Activated naive CD8-positive, alpha-beta T cell treated with anti-CD3 and anti-CD28 coated beads, Interleukin-2, amount 50 U/mL, for 24 hours (primary cell): Measurements from ENCODE around the gene GRAMD1B.

ENCODE experiments used
- ATAC-seq: fragments of 150-1000 bp; cut with Tn5 transposase; one replicate; pipeline ENCODE4 v1.10.0; 2021
- DNase-seq: peaks from one replicate; pipeline ENCODE4 v3.0.0; 2021
- H3K27ac Mint-ChIP-seq: one replicate; pipeline ENCODE4 v1.8.0; 2021; ENCODE audit warnings: mild to moderate bottlenecking, mixed read lengths
- H3K27me3 Mint-ChIP-seq: one replicate; pipeline ENCODE4 v1.8.0; 2021; ENCODE audit warnings: mixed read lengths
- H3K36me3 Mint-ChIP-seq: one replicate; pipeline ENCODE4 v1.8.0; 2021; ENCODE audit warnings: low read depth, mixed read lengths
- H3K4me1 Mint-ChIP-seq: one replicate; pipeline ENCODE4 v1.8.0; 2021; ENCODE audit warnings: mixed read lengths
- H3K4me3 Mint-ChIP-seq: one replicate; pipeline ENCODE4 v1.8.0; 2021; ENCODE audit warnings: mild to moderate bottlenecking, moderate library complexity, mixed read lengths
- H3K9me3 Mint-ChIP-seq: one replicate; pipeline ENCODE4 v1.8.0; 2021; ENCODE audit warnings: mixed read lengths

The GRAMD1B gene

GRCh38 chr11:123608945-123609344 lies 178.9 kb downstream of the GRAMD1B start:
- no peak for DNase-seq
- ATAC-seq, result no peak
- H3K27ac Mint-ChIP-seq, result no peak overlapping the region
- no peaks in the 10 kb centered on the region for H3K4me1 Mint-ChIP-seq
- H3K9me3 Mint-ChIP-seq, result no peaks in the 10 kb centered on the region
- H3K4me3 Mint-ChIP-seq, result no peak overlapping the region
- peaks cover 3% of the 10 kb centered on the region for H3K36me3 Mint-ChIP-seq
- no peaks in the 10 kb centered on the region for H3K27me3 Mint-ChIP-seq

GRCh38 chr11:123611698-123612097 lies 181.6 kb downstream of the GRAMD1B start:
- Mint-ChIP-seq H3K27me3 (no peaks in the 10 kb centered on the region), H3K36me3 (peaks cover 2% of the 10 kb centered on the region), H3K9me3 (no peaks in the 10 kb centered on the region), H3K27ac (no peak overlapping the region), H3K4me3 (no peak overlapping the region), H3K4me1 (no peaks in the 10 kb centered on the region)
- DNase-seq (no peak), ATAC-seq (no peak)

GRCh38 chr11:123616505-123617198 lies 186.6 kb downstream of the GRAMD1B start:
- no peaks in the 10 kb centered on the region for H3K27me3 Mint-ChIP-seq
- DNase-seq, result no peak
- H3K36me3 Mint-ChIP-seq, result peaks cover 5% of the 10 kb centered on the region
- H3K4me1 Mint-ChIP-seq, result no peaks in the 10 kb centered on the region
- H3K4me3 Mint-ChIP-seq, result no peak overlapping the region
- H3K27ac Mint-ChIP-seq, result no peak overlapping the region
- no peak for ATAC-seq
- no peaks in the 10 kb centered on the region for H3K9me3 Mint-ChIP-seq

GRCh38 chr11:123622576-123622975 lies 192.5 kb downstream of the GRAMD1B start:
- Mint-ChIP-seq H3K9me3 (no peaks in the 10 kb centered on the region), H3K27me3 (no peaks in the 10 kb centered on the region), H3K4me1 (no peaks in the 10 kb centered on the region), H3K36me3 (peaks cover 9% of the 10 kb centered on the region), H3K4me3 (no peak overlapping the region), H3K27ac (no peak overlapping the region)
- no peak for ATAC-seq
- no peak for DNase-seq

- Mint-ChIP-seq H3K9me3 (no peaks in the 10 kb centered on the region), H3K36me3 (peaks cover 5% of the 10 kb centered on the region), H3K27ac (no peak overlapping the region), H3K4me1 (no peaks in the 10 kb centered on the region), H3K27me3 (no peaks in the 10 kb centered on the region), H3K4me3 (no peak overlapping the region)
- ATAC-seq (no peak), DNase-seq (no peak)
Observed at GRCh38 chr11:123624974-123625373, 194.9 kb downstream of the GRAMD1B start.

- Mint-ChIP-seq H3K4me1 (no peaks in the 10 kb centered on the region), H3K27ac (no peak overlapping the region), H3K4me3 (no peak overlapping the region), H3K36me3 (no peaks in the 10 kb centered on the region), H3K27me3 (peaks cover 7% of the 10 kb centered on the region), H3K9me3 (no peaks in the 10 kb centered on the region)
- ATAC-seq (no peak), DNase-seq (no peak)
Observed at GRCh38 chr11:123628936-123629683, 199.0 kb downstream of the GRAMD1B start.

GRCh38 chr11:123630126-123630608 lies 200.1 kb downstream of the GRAMD1B start:
- Mint-ChIP-seq H3K4me1 (no peaks in the 10 kb centered on the region), H3K36me3 (no peaks in the 10 kb centered on the region), H3K27ac (no peak overlapping the region)

GRCh38 chr11:123640029-123640428 lies 210.0 kb downstream of the GRAMD1B start:
- H3K4me1 Mint-ChIP-seq, result no peaks in the 10 kb centered on the region
- H3K4me3 Mint-ChIP-seq, result no peak overlapping the region
- H3K27ac Mint-ChIP-seq, result no peak overlapping the region
- ATAC-seq (no peak), DNase-seq (no peak)
- no peaks in the 10 kb centered on the region for H3K36me3 Mint-ChIP-seq
- H3K9me3 Mint-ChIP-seq, result no peaks in the 10 kb centered on the region
- H3K27me3 Mint-ChIP-seq, result peaks cover 13% of the 10 kb centered on the region

More at GRCh38 chr11:123630126-123630608, 200.1 kb downstream of the GRAMD1B start:
- Mint-ChIP-seq H3K27me3 (peaks cover 9% of the 10 kb centered on the region), H3K9me3 (no peaks in the 10 kb centered on the region), H3K4me3 (no peak overlapping the region)
- ATAC-seq (no peak), DNase-seq (no peak)

GRCh38 chr11:123640677-123641494 lies 210.8 kb downstream of the GRAMD1B start:
- no peaks in the 10 kb centered on the region for H3K9me3 Mint-ChIP-seq
- H3K4me3 Mint-ChIP-seq, result no peak overlapping the region
- ATAC-seq (peak; percentile 70), DNase-seq (peak; percentile 52)
- peaks cover 17% of the 10 kb centered on the region for H3K27me3 Mint-ChIP-seq
- H3K27ac Mint-ChIP-seq, result no peak overlapping the region
- no peaks in the 10 kb centered on the region for H3K36me3 Mint-ChIP-seq
- no peaks in the 10 kb centered on the region for H3K4me1 Mint-ChIP-seq

GRCh38 chr11:123641495-123641840 lies 211.4 kb downstream of the GRAMD1B start:
- Mint-ChIP-seq H3K4me3 (no peak overlapping the region), H3K4me1 (no peaks in the 10 kb centered on the region), H3K9me3 (no peaks in the 10 kb centered on the region), H3K36me3 (no peaks in the 10 kb centered on the region), H3K27ac (no peak overlapping the region), H3K27me3 (peaks cover 19% of the 10 kb centered on the region)
- no peak for DNase-seq
- no peak for ATAC-seq

GRCh38 chr11:123642435-123642834 lies 212.4 kb downstream of the GRAMD1B start:
- H3K36me3 Mint-ChIP-seq, result no peaks in the 10 kb centered on the region
- DNase-seq (no peak), ATAC-seq (no peak)
- no peak overlapping the region for H3K27ac Mint-ChIP-seq
- no peak overlapping the region for H3K4me3 Mint-ChIP-seq
- peaks cover 22% of the 10 kb centered on the region for H3K27me3 Mint-ChIP-seq
- no peaks in the 10 kb centered on the region for H3K9me3 Mint-ChIP-seq
- H3K4me1 Mint-ChIP-seq, result no peaks in the 10 kb centered on the region

GRCh38 chr11:123645286-123645975 lies 215.4 kb downstream of the GRAMD1B start:
- no peaks in the 10 kb centered on the region for H3K9me3 Mint-ChIP-seq
- ATAC-seq (no peak), DNase-seq (no peak)
- H3K27ac Mint-ChIP-seq, result no peak overlapping the region
- no peak overlapping the region for H3K4me3 Mint-ChIP-seq
- H3K27me3 Mint-ChIP-seq, result peaks cover 15% of the 10 kb centered on the region
- H3K4me1 Mint-ChIP-seq, result no peaks in the 10 kb centered on the region
- no peaks in the 10 kb centered on the region for H3K36me3 Mint-ChIP-seq

GRCh38 chr11:123650901-123651300 lies 220.8 kb downstream of the GRAMD1B start:
- H3K27me3 Mint-ChIP-seq, result peaks cover 49% of the 10 kb centered on the region
- no peak overlapping the region for H3K27ac Mint-ChIP-seq
- H3K9me3 Mint-ChIP-seq, result no peaks in the 10 kb centered on the region

GRCh38 chr11:123652599-123652998 lies 222.5 kb downstream of the GRAMD1B start:
- Mint-ChIP-seq H3K4me1 (peaks cover 5% of the 10 kb centered on the region), H3K27me3 (peaks cover 51% of the 10 kb centered on the region), H3K27ac (no peak overlapping the region), H3K4me3 (no peak overlapping the region), H3K36me3 (no peaks in the 10 kb centered on the region), H3K9me3 (no peaks in the 10 kb centered on the region)
- ATAC-seq, result no peak
- DNase-seq, result no peak

More at GRCh38 chr11:123650901-123651300, 220.8 kb downstream of the GRAMD1B start:
- ATAC-seq (no peak), DNase-seq (no peak)
- Mint-ChIP-seq H3K36me3 (no peaks in the 10 kb centered on the region), H3K4me1 (peaks cover 5% of the 10 kb centered on the region), H3K4me3 (no peak overlapping the region)
